GM23248 (cell line): ENCODE data around the gene PDE8B. TPM values are rescaled to one million over a fixed set of nuclear protein-coding genes. Genes with fewer than 3 reads are reported as not detected.
A peak's percentile ranks its signal among the peaks of the same experiment; 100 is the strongest.

Experiments used
- DNase-seq: peaks from one replicate; pipeline ENCODE4 v3.0.0-alpha.2; 2015
- H2AFZ ChIP-seq: fragments of 200-600 bp; sonication (generic); 2 replicates; pipeline ENCODE4 v1.6.1; 2016; ENCODE audit warnings: antibody characterized with exemption
- H3F3A ChIP-seq: fragments of 200-600 bp; sonication (generic); 2 replicates; pipeline ENCODE4 v1.6.1; 2016; ENCODE audit warnings: mild to moderate bottlenecking, antibody characterized with exemption, mixed run types; ENCODE audit not compliant: insufficient read depth
- H3K27ac ChIP-seq: fragments of 200-600 bp; sonication (generic); 2 replicates; pipeline ENCODE4 v1.5.1; 2016; ENCODE audit warnings: mild to moderate bottlenecking
- H3K27me3 ChIP-seq: fragments of 200-600 bp; sonication (generic); replicated peaks from 2 replicates; pipeline ENCODE4 v1.6.1; 2016; ENCODE audit warnings: mild to moderate bottlenecking; ENCODE audit not compliant: insufficient read depth
- H3K36me3 ChIP-seq: fragments of 200-600 bp; sonication (generic); 2 replicates; pipeline ENCODE4 v1.6.1; 2016; ENCODE audit warnings: low read depth, mild to moderate bottlenecking
- H3K4me1 ChIP-seq: fragments of 200-600 bp; sonication (generic); 2 replicates; pipeline ENCODE4 v1.6.1; 2016; ENCODE audit warnings: mild to moderate bottlenecking; ENCODE audit not compliant: insufficient read depth
- H3K4me2 ChIP-seq: fragments of 200-600 bp; sonication (generic); one replicate; pipeline ENCODE4 v1.6.1; 2016; ENCODE audit warnings: mild to moderate bottlenecking; ENCODE audit not compliant: unreplicated experiment
- H3K4me3 ChIP-seq: fragments of 200-600 bp; sonication (generic); 2 replicates; pipeline ENCODE4 v1.5.1; 2016; ENCODE audit warnings: mild to moderate bottlenecking
- H3K79me2 ChIP-seq: fragments of 200-600 bp; sonication (generic); 2 replicates; pipeline ENCODE4 v1.6.1; 2016; ENCODE audit warnings: mild to moderate bottlenecking; ENCODE audit not compliant: insufficient read depth
- H3K9ac ChIP-seq: fragments of 200-600 bp; sonication (generic); 2 replicates; pipeline ENCODE4 v1.6.1; 2016; ENCODE audit warnings: mild to moderate bottlenecking
- H3K9me2 ChIP-seq: fragments of 200-600 bp; sonication (generic); 2 replicates; pipeline ENCODE4 v1.6.1; 2016; ENCODE audit warnings: mixed run types, mild to moderate bottlenecking, moderate library complexity; ENCODE audit not compliant: insufficient read depth
- H3K9me3 ChIP-seq: fragments of 200-600 bp; sonication (generic); one replicate; pipeline ENCODE4 v1.6.1; 2017; ENCODE audit warnings: low read depth
- H4K20me1 ChIP-seq: fragments of 200-600 bp; sonication (generic); 2 replicates; pipeline ENCODE4 v1.6.0; 2016; ENCODE audit not compliant: insufficient read depth
- EZH2 ChIP-seq: fragments of 200-600 bp; sonication (generic); IDR thresholded peaks from 2 replicates; pipeline ENCODE4 v1.6.1; 2018; ENCODE audit warnings: antibody characterized with exemption, mild to moderate bottlenecking; ENCODE audit not compliant: insufficient read depth, poor library complexity, severe bottlenecking
- EZH2phosphoT487 ChIP-seq: fragments of 200-600 bp; sonication (generic); IDR thresholded peaks from 2 replicates; pipeline ENCODE4 v1.6.1; 2018; ENCODE audit warnings: antibody characterized with exemption, moderate library complexity, mild to moderate bottlenecking, low read depth; ENCODE audit not compliant: insufficient read depth
- WGBS, 2 experiments: methylation state at CpG; one replicate each; pipeline ENCODE4 v1.1.6; 2015 to 2017; ENCODE audit warnings: low lambda C conversion rate in 2 of 2, low coverage in 1 of 2; ENCODE audit errors: missing lambda C conversion rate in 2 of 2; 5-methylcytosine and 5-hydroxymethylcytosine counted together
- in situ Hi-C: fragments of 300-500 bp; cut with MboI; formaldehyde crosslinking; loops from 2 replicates; pipeline ENCODE4 v1.15.0; 2020
- polyA plus RNA-seq: library from polyadenylated mRNA; unstranded; fragments of >200 nt; fragmentation: Nextera tagmentation; extraction: Ambion mirVana; gene quantifications from 2 replicates; pipeline ENCODE4 v1.2.1, GENCODE V29; 2016
- total RNA-seq: library from RNA; depleted of rRNA; stranded (reverse); fragments of >200 nt; shearing (Covaris generic); gene quantifications from 2 replicates; pipeline ENCODE4 v1.2.3, GENCODE V29; 2014

The PDE8B gene
- total and polyA plus RNA-seq, 2 experiments from 2014 or later = 0.40 TPM; not detected in 1

DNA sequence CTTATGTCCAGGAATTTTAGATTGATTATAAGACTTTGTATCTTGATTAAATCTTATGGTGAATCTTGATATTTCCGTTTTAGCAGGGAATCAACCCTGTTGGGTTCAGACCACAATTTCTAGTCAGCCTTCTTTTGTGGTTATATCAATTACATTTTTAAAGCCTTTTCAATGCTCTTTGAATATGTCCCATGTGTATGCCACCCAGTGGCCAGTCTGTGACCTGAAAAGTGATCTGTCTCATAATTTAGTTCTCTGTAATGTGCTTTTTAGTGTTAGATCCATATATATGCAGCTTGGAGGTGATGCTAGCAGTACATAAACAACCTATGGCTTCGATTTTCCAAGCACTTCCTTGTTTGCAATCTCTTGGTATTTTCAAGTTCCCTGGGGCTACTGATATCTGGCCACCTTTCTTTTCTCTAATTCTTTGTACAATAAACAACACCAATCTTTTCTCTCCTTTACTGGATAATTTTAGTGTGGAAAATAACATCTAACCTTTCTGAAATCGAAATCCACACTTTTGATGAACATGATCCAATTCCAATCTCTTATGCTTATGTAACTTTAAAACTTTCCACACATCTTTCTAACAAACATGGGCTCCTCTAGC, 28.8 kb downstream of the PDE8B start:
- DNase-seq = peak; percentile 45

DNA sequence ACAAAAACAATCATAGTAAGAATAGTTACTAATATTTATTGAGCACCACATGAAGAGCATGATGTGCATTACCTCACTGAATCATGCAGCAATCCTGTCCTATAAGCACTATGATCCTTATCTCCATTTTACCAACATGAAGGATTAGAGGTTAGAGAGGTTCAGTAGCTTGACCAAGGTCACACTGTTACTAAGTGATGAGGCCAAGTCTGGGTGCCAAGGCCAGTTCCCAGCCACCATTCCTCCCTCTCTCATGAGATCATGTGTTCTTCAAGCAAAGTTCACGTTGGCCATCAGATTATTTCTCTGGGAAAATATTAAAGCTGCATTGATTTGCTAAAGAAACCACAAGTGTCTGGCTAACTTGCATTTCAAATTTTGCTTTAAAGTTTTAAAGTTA, 31.0 kb downstream of the PDE8B start:
- Histone ChIP-seq H3K9ac (no peak overlapping the region), H3K27ac (no peak overlapping the region), H3K4me2 (no peak overlapping the region), H3K4me1 (no peaks in the 10 kb centered on the region), H3K9me2 (no peaks in the 10 kb centered on the region), H2AFZ (no peak overlapping the region), H3K36me3 (no peaks in the 10 kb centered on the region), H3F3A (no peaks in the 10 kb centered on the region), H3K79me2 (no peaks in the 10 kb centered on the region), H3K9me3 (no peaks in the 10 kb centered on the region), H3K27me3 (no peaks in the 10 kb centered on the region; the same call in 1 of the 2 replicates), H4K20me1 (no peaks in the 10 kb centered on the region), H3K4me3 (no peak overlapping the region)
- DNase-seq = no peak
- 6 to 9% methylated on average over 1 of the region's 1 CpG for WGBS, 2 experiments
- in situ Hi-C loops = no loop called here
- TF ChIP-seq EZH2phosphoT487 (no peak), EZH2 (no peak)

More for the DNA sequence above, 28.8 kb downstream of the PDE8B start:
- Histone ChIP-seq H3K9me3 (no peaks in the 10 kb centered on the region), H3K9me2 (no peaks in the 10 kb centered on the region), H3K9ac (no peak overlapping the region), H4K20me1 (no peaks in the 10 kb centered on the region), H3K36me3 (no peaks in the 10 kb centered on the region), H3K4me2 (no peak overlapping the region), H3K4me1 (no peaks in the 10 kb centered on the region), H3K4me3 (no peak overlapping the region), H2AFZ (no peak overlapping the region), H3K27ac (no peak overlapping the region), H3K27me3 (no peaks in the 10 kb centered on the region; the same call in 1 of the 2 replicates), H3F3A (no peaks in the 10 kb centered on the region), H3K79me2 (no peaks in the 10 kb centered on the region)
- in situ Hi-C loops = no loop called here
- TF ChIP-seq EZH2 (no peak), EZH2phosphoT487 (no peak)
- 40 to 47% methylated on average over 3 of the region's 3 CpGs for WGBS, 2 experiments

DNA sequence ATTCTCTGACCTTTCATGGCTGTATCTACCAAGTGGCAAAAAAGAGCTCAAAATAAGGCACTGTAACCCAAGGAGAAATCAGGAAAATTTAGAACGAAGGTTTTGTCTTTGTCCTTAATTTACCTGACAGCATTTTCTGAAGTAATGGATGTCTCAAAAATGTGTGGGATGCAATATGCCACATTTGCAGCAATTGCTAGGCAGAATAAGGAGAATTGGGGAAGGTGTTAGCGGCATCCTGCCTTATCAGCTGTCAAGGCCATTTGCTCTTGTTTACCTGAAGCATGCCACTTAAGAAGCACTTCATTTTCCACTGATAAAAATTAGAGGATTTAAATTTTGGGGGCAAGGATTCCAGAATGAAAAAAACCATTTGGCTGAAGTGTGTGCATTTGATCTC, 39.0 kb downstream of the PDE8B start:
- 86 to 88% methylated on average over 2 of the region's 2 CpGs for WGBS, 2 experiments
- no peaks in the 10 kb centered on the region for H3K9me3 ChIP-seq

DNA sequence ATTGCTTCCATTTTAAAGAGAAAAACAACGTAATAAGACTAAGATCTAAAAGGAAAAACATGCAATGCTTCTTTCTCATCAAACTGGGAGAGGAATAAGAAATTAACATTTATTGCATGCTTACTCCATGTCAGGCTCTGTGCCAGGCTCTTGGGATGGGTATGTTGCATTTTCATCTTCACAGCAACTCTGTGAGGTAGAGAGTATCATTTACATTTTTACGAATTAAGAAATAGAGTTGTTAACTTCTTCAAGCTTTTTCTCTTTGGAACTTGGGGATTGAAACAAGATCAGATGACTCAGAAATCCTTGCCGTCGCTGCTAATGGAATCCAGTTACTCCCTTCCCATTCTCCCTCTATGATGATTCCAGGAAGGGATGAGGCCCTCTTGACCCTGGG, 39.5 kb downstream of the PDE8B start:
- H3F3A ChIP-seq = no peaks in the 10 kb centered on the region
- TF ChIP-seq EZH2phosphoT487 (no peak), EZH2 (no peak)
- H3K27ac ChIP-seq = no peak overlapping the region
- H4K20me1 ChIP-seq = no peaks in the 10 kb centered on the region
- WGBS, 2 experiments = 5 to 6% methylated on average over 4 of the region's 4 CpGs
- no peaks in the 10 kb centered on the region for H3K9me2 ChIP-seq
- H3K27me3 ChIP-seq = peaks cover 16% of the 10 kb centered on the region; the same call in 1 of the 2 replicates
- no peak overlapping the region for H3K4me2 ChIP-seq
- no peak overlapping the region for H2AFZ ChIP-seq
- peak; percentile 24 for DNase-seq
- no peaks in the 10 kb centered on the region for H3K4me1 ChIP-seq
- H3K4me3 ChIP-seq = no peak overlapping the region
- no peaks in the 10 kb centered on the region for H3K9me3 ChIP-seq
- no peaks in the 10 kb centered on the region for H3K36me3 ChIP-seq
- in situ Hi-C loops = no loop called here
- no peaks in the 10 kb centered on the region for H3K79me2 ChIP-seq
- no peak overlapping the region for H3K9ac ChIP-seq

More for the DNA sequence above, 39.0 kb downstream of the PDE8B start:
- Histone ChIP-seq H3K36me3 (no peaks in the 10 kb centered on the region), H3K4me3 (no peak overlapping the region), H3K4me2 (no peak overlapping the region), H2AFZ (no peak overlapping the region), H4K20me1 (no peaks in the 10 kb centered on the region), H3F3A (no peaks in the 10 kb centered on the region), H3K4me1 (no peaks in the 10 kb centered on the region), H3K9me2 (no peaks in the 10 kb centered on the region), H3K27ac (no peak overlapping the region), H3K27me3 (peaks cover 16% of the 10 kb centered on the region; the same call in 1 of the 2 replicates), H3K9ac (no peak overlapping the region), H3K79me2 (no peaks in the 10 kb centered on the region)
- TF ChIP-seq EZH2phosphoT487 (no peak), EZH2 (no peak)
- DNase-seq = no peak
- in situ Hi-C loops = no loop called here

DNA sequence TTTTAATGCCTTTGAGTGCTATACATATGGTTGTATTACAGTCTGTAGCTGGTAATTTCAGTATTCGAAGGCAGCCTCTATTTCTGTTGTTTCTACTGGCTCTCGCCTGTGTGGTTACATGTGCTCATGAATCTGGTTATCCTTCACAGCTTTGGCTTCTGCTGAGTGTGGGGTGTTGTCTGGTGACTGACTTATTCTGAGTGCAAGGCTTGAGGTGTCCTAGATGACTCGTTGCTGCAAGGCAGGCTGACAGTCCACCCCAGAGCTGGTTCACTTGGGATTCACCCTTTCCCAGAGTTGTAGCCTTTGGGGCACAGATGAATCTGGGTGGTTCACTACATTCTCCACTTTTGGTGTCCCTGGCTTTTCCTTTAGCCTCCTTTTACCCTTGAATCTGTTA, 41.4 kb downstream of the PDE8B start:
- Histone ChIP-seq H3K4me1 (no peaks in the 10 kb centered on the region), H3K27ac (no peak overlapping the region), H3K4me3 (no peak overlapping the region), H2AFZ (no peak overlapping the region), H3K4me2 (no peak overlapping the region), H3K79me2 (no peaks in the 10 kb centered on the region), H3K9me3 (no peaks in the 10 kb centered on the region), H3F3A (no peaks in the 10 kb centered on the region), H3K36me3 (no peaks in the 10 kb centered on the region), H3K27me3 (peaks cover 16% of the 10 kb centered on the region; the same call in 1 of the 2 replicates), H3K9ac (no peak overlapping the region), H3K9me2 (no peaks in the 10 kb centered on the region), H4K20me1 (no peaks in the 10 kb centered on the region)
- in situ Hi-C loops = no loop called here
- no peak for TF ChIP-seq EZH2
- no peak for TF ChIP-seq EZH2phosphoT487
- peak; percentile 36 for DNase-seq
- WGBS, 2 experiments = 43 to 47% methylated on average over 3 of the region's 3 CpGs
